Left ventricle myocardium inferior (tissue), 1 donor: ENCODE data around the gene CLDN11. TPM values are rescaled to one million over a fixed set of nuclear protein-coding genes. Genes with fewer than 3 reads are reported as not detected.

Experiments
- DNase-seq: peaks from one replicate; pipeline ENCODE4 v3.0.0-alpha.2; 2020
- H3K27ac ChIP-seq: fragments of 200-600 bp; replicated peaks from 2 replicates; pipeline ENCODE4 v1.8.0; 2021
- H3K27me3 ChIP-seq: fragments of 200-600 bp; 2 replicates; pipeline ENCODE4 v1.8.0; 2021; ENCODE audit warnings: low read depth
- H3K36me3 ChIP-seq: fragments of 200-600 bp; 2 replicates; pipeline ENCODE4 v1.8.0; 2021
- H3K4me1 ChIP-seq: fragments of 200-600 bp; 2 replicates; pipeline ENCODE4 v1.8.0; 2021
- H3K4me3 ChIP-seq: fragments of 200-600 bp; 2 replicates; pipeline ENCODE4 v1.8.0; 2021; ENCODE audit warnings: mild to moderate bottlenecking, moderate library complexity
- H3K9me3 ChIP-seq: fragments of 200-600 bp; replicated peaks from 2 replicates; pipeline ENCODE4 v1.8.0; 2021
- intact Hi-C: fragments of 100-400 bp; cut with micrococcal nuclease; formaldehyde crosslinking; loops from one replicate; pipeline ENCODE4 v1.11.0; 2022
- total RNA-seq: library from RNA; stranded (reverse); fragmentation: NEBNext Ultra II Directional; extraction: Animal tissue kit (Norgen Biotek cat#: 25700); gene quantifications from one replicate; pipeline ENCODE4 v1.2.1, GENCODE V29; 2021
- TF ChIP-seq, protein P1 (sequence below): fragments of 200-600 bp; IDR thresholded peaks from 2 replicates; pipeline ENCODE4 v1.8.0; 2021; ENCODE audit warnings: antibody characterized with exemption, mild to moderate bottlenecking, borderline replicate concordance
- donor health status: DM: no; HTN: yes; CAD: no; lungs with severe emphysema.

Gene CLDN11
- total RNA-seq, 1 donor from 2014 or later = 4.3 TPM

DNA sequence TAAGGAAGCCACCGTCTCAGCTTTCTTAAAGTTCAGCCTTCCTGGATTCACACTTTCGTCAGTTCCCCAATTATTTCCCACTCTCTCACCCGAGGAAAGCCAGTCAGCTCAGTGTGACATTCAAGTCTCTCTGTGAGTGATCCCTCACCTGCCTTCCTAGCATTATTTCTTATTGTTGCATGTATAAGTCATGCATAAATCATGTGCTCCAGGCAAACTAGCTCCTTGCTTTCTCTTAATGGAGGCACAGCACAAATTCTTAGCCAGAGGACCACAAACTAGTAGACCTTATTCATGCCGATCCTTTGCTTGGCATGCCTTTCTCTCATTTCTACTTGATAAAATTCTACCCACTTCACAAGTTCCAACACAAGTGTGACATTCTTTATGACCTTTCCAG lies 44.3 kb downstream of the CLDN11 start:
- Histone ChIP-seq H3K36me3 (no peaks in the 10 kb centered on the region), H3K4me3 (no peak overlapping the region), H3K4me1 (no peaks in the 10 kb centered on the region), H3K9me3 (no peaks in the 10 kb centered on the region), H3K27ac (no peak overlapping the region), H3K27me3 (peaks cover 15% of the 10 kb centered on the region)
- intact Hi-C loops = no loop called here
- DNase-seq = no peak
- TF ChIP-seq, protein P1, sequence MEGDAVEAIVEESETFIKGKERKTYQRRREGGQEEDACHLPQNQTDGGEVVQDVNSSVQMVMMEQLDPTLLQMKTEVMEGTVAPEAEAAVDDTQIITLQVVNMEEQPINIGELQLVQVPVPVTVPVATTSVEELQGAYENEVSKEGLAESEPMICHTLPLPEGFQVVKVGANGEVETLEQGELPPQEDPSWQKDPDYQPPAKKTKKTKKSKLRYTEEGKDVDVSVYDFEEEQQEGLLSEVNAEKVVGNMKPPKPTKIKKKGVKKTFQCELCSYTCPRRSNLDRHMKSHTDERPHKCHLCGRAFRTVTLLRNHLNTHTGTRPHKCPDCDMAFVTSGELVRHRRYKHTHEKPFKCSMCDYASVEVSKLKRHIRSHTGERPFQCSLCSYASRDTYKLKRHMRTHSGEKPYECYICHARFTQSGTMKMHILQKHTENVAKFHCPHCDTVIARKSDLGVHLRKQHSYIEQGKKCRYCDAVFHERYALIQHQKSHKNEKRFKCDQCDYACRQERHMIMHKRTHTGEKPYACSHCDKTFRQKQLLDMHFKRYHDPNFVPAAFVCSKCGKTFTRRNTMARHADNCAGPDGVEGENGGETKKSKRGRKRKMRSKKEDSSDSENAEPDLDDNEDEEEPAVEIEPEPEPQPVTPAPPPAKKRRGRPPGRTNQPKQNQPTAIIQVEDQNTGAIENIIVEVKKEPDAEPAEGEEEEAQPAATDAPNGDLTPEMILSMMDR = no peak

DNA sequence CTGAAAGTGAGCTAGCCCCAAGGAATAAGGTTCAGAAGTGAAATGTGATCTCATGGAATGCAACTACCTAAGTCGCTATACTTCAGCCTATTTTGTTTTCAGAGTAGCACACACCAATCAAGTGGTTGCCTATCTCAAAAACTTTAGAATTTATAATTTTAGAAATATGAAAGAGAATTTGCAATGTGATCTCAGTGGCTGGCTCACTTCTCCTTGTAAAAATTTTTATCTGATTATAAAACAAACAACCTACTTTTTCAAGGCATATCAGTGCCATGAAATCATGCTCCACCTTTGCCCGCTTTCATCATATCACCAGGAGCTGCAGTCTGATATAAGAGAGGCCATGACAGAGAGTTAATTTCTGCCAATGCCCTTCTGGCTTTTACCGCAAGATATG lies 47.3 kb downstream of the CLDN11 start:
- H3K9me3 ChIP-seq = no peaks in the 10 kb centered on the region
- H3K4me3 ChIP-seq = no peak overlapping the region
- H3K4me1 ChIP-seq = no peaks in the 10 kb centered on the region
- no peak overlapping the region for H3K27ac ChIP-seq
- TF ChIP-seq, protein P1 = no peak
- peaks cover 22% of the 10 kb centered on the region for H3K27me3 ChIP-seq
- no peaks in the 10 kb centered on the region for H3K36me3 ChIP-seq
- no peak for DNase-seq
- intact Hi-C loops = no loop called here

DNA sequence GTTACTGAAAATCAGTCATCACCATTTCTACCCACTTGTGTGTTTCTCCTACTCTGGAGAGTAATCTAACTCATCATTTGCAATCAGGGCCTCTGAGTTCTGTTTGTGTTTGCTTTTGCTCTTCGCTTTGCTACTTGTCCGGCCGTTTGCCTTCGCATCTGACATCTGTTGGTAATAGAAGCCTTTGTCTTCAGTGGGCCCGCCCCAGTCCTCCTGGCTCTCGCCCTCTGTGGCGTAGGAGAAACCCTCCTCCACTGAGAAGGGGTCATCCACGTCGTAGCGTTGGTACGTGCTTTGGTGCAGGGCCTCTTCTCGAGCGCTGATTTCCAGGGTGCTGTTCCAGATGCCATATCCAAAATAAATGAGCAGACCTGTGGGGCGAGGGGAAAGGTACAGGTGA lies 48.3 kb downstream of the CLDN11 start:
- no peak overlapping the region for H3K4me3 ChIP-seq
- no peaks in the 10 kb centered on the region for H3K9me3 ChIP-seq
- intact Hi-C loops = no loop called here
- H3K27me3 ChIP-seq = peaks cover 28% of the 10 kb centered on the region
- DNase-seq = no peak
- no peak overlapping the region for H3K27ac ChIP-seq
- TF ChIP-seq, protein P1 = no peak
- H3K4me1 ChIP-seq = no peaks in the 10 kb centered on the region
- H3K36me3 ChIP-seq = no peaks in the 10 kb centered on the region

DNA sequence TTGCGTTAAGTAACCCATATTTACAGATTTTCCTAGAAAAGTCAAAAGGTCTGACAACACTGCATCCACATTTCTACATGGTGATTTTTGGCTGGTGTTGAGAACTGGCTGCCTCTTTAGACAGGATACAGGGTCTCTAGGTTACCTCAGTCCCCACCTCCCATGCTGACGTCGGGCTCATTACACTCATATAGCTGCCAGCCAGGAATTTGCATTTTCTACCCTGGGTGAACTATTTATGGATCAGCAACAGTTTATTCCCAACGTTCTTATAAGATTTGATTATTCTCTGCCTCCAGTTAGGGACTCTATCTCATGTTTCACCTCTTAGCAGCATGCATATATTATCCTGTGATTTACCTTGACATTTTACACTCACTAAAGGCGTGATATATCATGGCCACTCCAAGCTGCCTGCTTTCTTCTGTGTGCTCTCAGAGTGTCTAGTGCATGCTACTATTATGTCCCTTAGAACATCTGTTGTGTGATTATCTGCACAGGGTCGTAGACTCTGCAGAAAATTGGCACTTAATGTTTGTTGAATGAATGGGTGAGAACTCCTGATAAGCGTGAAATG lies 49.0 kb downstream of the CLDN11 start:
- Histone ChIP-seq H3K36me3 (no peaks in the 10 kb centered on the region), H3K27me3 (peaks cover 32% of the 10 kb centered on the region), H3K9me3 (no peaks in the 10 kb centered on the region), H3K4me3 (no peak overlapping the region), H3K27ac (no peak overlapping the region), H3K4me1 (no peaks in the 10 kb centered on the region)
- TF ChIP-seq, protein P1 = no peak
- no peak for DNase-seq
- intact Hi-C loops = no loop called here

DNA sequence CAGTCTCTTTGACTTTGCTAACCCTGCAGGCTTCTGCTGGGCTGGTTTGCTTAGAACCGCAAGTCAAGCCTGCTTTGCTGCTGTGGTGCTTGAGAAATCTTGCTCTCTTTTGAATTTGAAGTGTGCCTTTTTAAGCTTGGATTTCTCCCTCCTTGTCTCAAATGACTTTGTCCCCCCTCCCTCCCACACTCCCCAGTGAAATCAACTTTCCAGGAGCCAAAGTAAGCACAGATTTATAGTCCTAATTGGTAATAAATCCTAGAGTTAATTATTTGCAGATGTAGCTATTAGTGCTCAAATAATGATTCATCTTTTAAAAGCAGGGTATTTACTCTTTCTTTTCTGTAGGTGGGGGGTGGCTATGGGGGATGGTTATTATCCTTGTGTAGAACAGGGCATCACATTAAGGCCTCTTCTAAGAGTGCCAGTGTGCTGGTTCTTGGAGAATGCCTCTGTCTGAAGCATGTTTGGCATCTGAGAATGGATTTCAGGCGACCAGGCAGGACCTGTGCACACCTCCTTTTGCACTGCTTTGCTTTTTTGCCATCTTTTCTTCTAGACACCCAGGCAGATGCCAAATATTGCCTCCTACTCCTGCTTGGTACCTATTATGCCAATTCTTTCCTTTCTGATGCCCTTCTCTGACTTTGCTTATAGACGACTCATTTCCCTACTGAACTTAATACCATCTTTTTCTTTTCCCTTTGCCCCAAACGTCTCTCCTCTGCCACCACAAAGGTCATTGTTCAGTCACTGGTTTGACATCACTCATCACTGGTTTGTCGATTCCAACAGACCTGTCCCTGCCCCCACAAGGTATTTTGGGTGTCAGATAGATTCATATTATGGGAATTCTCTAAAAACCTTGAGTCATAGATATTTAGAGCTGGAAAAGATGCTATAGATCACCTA lies 50.7 kb downstream of the CLDN11 start:
- TF ChIP-seq, protein P1 = no peak
- Histone ChIP-seq H3K36me3 (no peaks in the 10 kb centered on the region), H3K9me3 (no peaks in the 10 kb centered on the region), H3K4me3 (no peak overlapping the region), H3K27me3 (peaks cover 33% of the 10 kb centered on the region), H3K27ac (no peak overlapping the region), H3K4me1 (no peaks in the 10 kb centered on the region)
- no peak for DNase-seq
- intact Hi-C loops = no loop called here
